Activated CD4-positive, alpha-beta memory T cell treated with anti-CD3 and anti-CD28 coated beads for 36 hours (primary cell): ENCODE data around the gene OSBPL6. TPM values are rescaled to one million over a fixed set of nuclear protein-coding genes. Genes with fewer than 3 reads are reported as not detected.

Experiments
- CTCF ChIA-PET: fragments of 350-600 bp; sonication (Branson Sonifier 250); formaldehyde crosslinking; loops from one replicate; lab custom pipeline; 2021; ENCODE audit warnings: antibody characterized with exemption, inconsistent platforms; lab: Charles Lee
- POLR2A ChIA-PET: fragments of 350-600 bp; sonication (Branson Sonifier 250); formaldehyde crosslinking; loops from one replicate; lab custom pipeline; 2021; ENCODE audit warnings: antibody characterized with exemption; lab: Charles Lee
- DNase-seq: peaks from one replicate; pipeline ENCODE4 v3.0.0-alpha.2; 2020
- H3K27ac Mint-ChIP-seq: one replicate; pipeline ENCODE4 v1.8.0; 2021; ENCODE audit warnings: mixed read lengths
- H3K27me3 Mint-ChIP-seq: one replicate; pipeline ENCODE4 v1.8.0; 2021; ENCODE audit warnings: mixed read lengths
- H3K36me3 Mint-ChIP-seq: one replicate; pipeline ENCODE4 v1.8.0; 2021; ENCODE audit warnings: mixed read lengths
- H3K4me1 Mint-ChIP-seq: one replicate; pipeline ENCODE4 v1.8.0; 2021; ENCODE audit warnings: low read depth, mixed read lengths
- H3K4me3 Mint-ChIP-seq: one replicate; pipeline ENCODE4 v1.8.0; 2021; ENCODE audit warnings: mild to moderate bottlenecking, mixed read lengths
- H3K9me3 Mint-ChIP-seq: one replicate; pipeline ENCODE4 v1.8.0; 2021; ENCODE audit warnings: mixed read lengths
- intact Hi-C: fragments of 100-400 bp; cut with micrococcal nuclease; formaldehyde crosslinking; loops from one replicate; pipeline ENCODE4 v1.15.1; 2023
- total RNA-seq, 2 experiments: library from RNA; stranded (reverse); gene quantifications; one replicate each; pipeline ENCODE4 v1.2.3, GENCODE V29; 2021

Gene OSBPL6
- total RNA-seq, 2 experiments from 2014 or later: 1.5 to 1.9 TPM

GRCh38 chr2:178223806-178224205, 29.5 kb downstream of the OSBPL6 start:
- ChIA-PET POLR2A (no interaction called here), CTCF (no interaction called here)
- intact Hi-C loops: no loop called here
- Mint-ChIP-seq H3K36me3 (no peaks in the 10 kb centered on the region), H3K4me3 (no peak overlapping the region), H3K27me3 (peaks cover 26% of the 10 kb centered on the region), H3K27ac (no peak overlapping the region), H3K4me1 (no peaks in the 10 kb centered on the region), H3K9me3 (no peaks in the 10 kb centered on the region)
- DNase-seq: no peak

GRCh38 chr2:178225006-178225805, 30.9 kb downstream of the OSBPL6 start:
- peaks cover 23% of the 10 kb centered on the region for H3K27me3 Mint-ChIP-seq

GRCh38 chr2:178227187-178227586, 32.9 kb downstream of the OSBPL6 start:
- H3K9me3 Mint-ChIP-seq: no peaks in the 10 kb centered on the region
- CTCF ChIA-PET: no interaction called here
- H3K27ac Mint-ChIP-seq: no peak overlapping the region
- no peak for DNase-seq
- H3K36me3 Mint-ChIP-seq: no peaks in the 10 kb centered on the region
- intact Hi-C loops: no loop called here
- no peaks in the 10 kb centered on the region for H3K4me1 Mint-ChIP-seq
- H3K4me3 Mint-ChIP-seq: no peak overlapping the region
- peaks cover 19% of the 10 kb centered on the region for H3K27me3 Mint-ChIP-seq
- POLR2A ChIA-PET: no interaction called here

More at GRCh38 chr2:178225006-178225805, 30.9 kb downstream of the OSBPL6 start:
- DNase-seq: no peak
- no peaks in the 10 kb centered on the region for H3K36me3 Mint-ChIP-seq
- no peaks in the 10 kb centered on the region for H3K9me3 Mint-ChIP-seq
- no peaks in the 10 kb centered on the region for H3K4me1 Mint-ChIP-seq
- POLR2A ChIA-PET: no interaction called here
- H3K27ac Mint-ChIP-seq: no peak overlapping the region
- CTCF ChIA-PET: no interaction called here
- no peak overlapping the region for H3K4me3 Mint-ChIP-seq
- intact Hi-C loops: no loop called here

- H3K9me3 Mint-ChIP-seq: no peaks in the 10 kb centered on the region
- ChIA-PET POLR2A (no interaction called here), CTCF (no interaction called here)
- H3K4me3 Mint-ChIP-seq: no peak overlapping the region
- intact Hi-C loops: no loop called here
- no peak for DNase-seq
- H3K27ac Mint-ChIP-seq: no peak overlapping the region
- H3K4me1 Mint-ChIP-seq: no peaks in the 10 kb centered on the region
- H3K36me3 Mint-ChIP-seq: no peaks in the 10 kb centered on the region
- peaks cover 12% of the 10 kb centered on the region for H3K27me3 Mint-ChIP-seq
Observed at GRCh38 chr2:178229927-178230326, 35.6 kb downstream of the OSBPL6 start.

- H3K27ac Mint-ChIP-seq: no peak overlapping the region
- ChIA-PET POLR2A (no interaction called here), CTCF (no interaction called here)
- H3K27me3 Mint-ChIP-seq: peaks cover 9% of the 10 kb centered on the region
- no peaks in the 10 kb centered on the region for H3K4me1 Mint-ChIP-seq
- no peak for DNase-seq
- intact Hi-C loops: no loop called here
- no peak overlapping the region for H3K4me3 Mint-ChIP-seq
- H3K9me3 Mint-ChIP-seq: no peaks in the 10 kb centered on the region
- H3K36me3 Mint-ChIP-seq: no peaks in the 10 kb centered on the region
Observed at GRCh38 chr2:178230396-178230795, 36.1 kb downstream of the OSBPL6 start.

GRCh38 chr2:178233428-178233827, 39.1 kb downstream of the OSBPL6 start:
- Mint-ChIP-seq H3K4me3 (no peak overlapping the region), H3K4me1 (no peaks in the 10 kb centered on the region), H3K9me3 (no peaks in the 10 kb centered on the region), H3K27ac (no peak overlapping the region), H3K27me3 (no peaks in the 10 kb centered on the region), H3K36me3 (no peaks in the 10 kb centered on the region)
- no peak for DNase-seq
- ChIA-PET CTCF (no interaction called here), POLR2A (no interaction called here)
- intact Hi-C loops: no loop called here

- Mint-ChIP-seq H3K4me3 (no peak overlapping the region), H3K36me3 (no peaks in the 10 kb centered on the region), H3K4me1 (no peaks in the 10 kb centered on the region), H3K9me3 (no peaks in the 10 kb centered on the region), H3K27ac (no peak overlapping the region), H3K27me3 (no peaks in the 10 kb centered on the region)
- no peak for DNase-seq
- ChIA-PET CTCF (no interaction called here), POLR2A (no interaction called here)
- intact Hi-C loops: no loop called here
Observed at GRCh38 chr2:178234648-178235047, 40.3 kb downstream of the OSBPL6 start.

GRCh38 chr2:178237488-178238153, 43.3 kb downstream of the OSBPL6 start:
- Mint-ChIP-seq H3K9me3 (no peaks in the 10 kb centered on the region), H3K27me3 (peaks cover 1% of the 10 kb centered on the region), H3K36me3 (no peaks in the 10 kb centered on the region), H3K27ac (no peak overlapping the region), H3K4me3 (no peak overlapping the region), H3K4me1 (no peaks in the 10 kb centered on the region)
- ChIA-PET CTCF (no interaction called here), POLR2A (no interaction called here)
- no peak for DNase-seq
- intact Hi-C loops: no loop called here

GRCh38 chr2:178238154-178238521, 43.8 kb downstream of the OSBPL6 start:
- ChIA-PET CTCF (no interaction called here), POLR2A (no interaction called here)
- Mint-ChIP-seq H3K4me1 (no peaks in the 10 kb centered on the region), H3K36me3 (no peaks in the 10 kb centered on the region), H3K27me3 (peaks cover 1% of the 10 kb centered on the region), H3K4me3 (no peak overlapping the region), H3K9me3 (no peaks in the 10 kb centered on the region), H3K27ac (no peak overlapping the region)
- DNase-seq: no peak
- intact Hi-C loops: no loop called here

GRCh38 chr2:178238750-178239149, 44.4 kb downstream of the OSBPL6 start:
- H3K27ac Mint-ChIP-seq: no peak overlapping the region
- DNase-seq: no peak
- H3K9me3 Mint-ChIP-seq: no peaks in the 10 kb centered on the region
- no peak overlapping the region for H3K4me3 Mint-ChIP-seq
- H3K36me3 Mint-ChIP-seq: no peaks in the 10 kb centered on the region
- intact Hi-C loops: no loop called here
- POLR2A ChIA-PET: no interaction called here
- H3K27me3 Mint-ChIP-seq: peaks cover 1% of the 10 kb centered on the region
- no peaks in the 10 kb centered on the region for H3K4me1 Mint-ChIP-seq
- CTCF ChIA-PET: no interaction called here

- no peak for DNase-seq
- ChIA-PET POLR2A (no interaction called here), CTCF (no interaction called here)
- no peak overlapping the region for H3K4me3 Mint-ChIP-seq
- intact Hi-C loops: no loop called here
- H3K9me3 Mint-ChIP-seq: no peaks in the 10 kb centered on the region
- no peaks in the 10 kb centered on the region for H3K4me1 Mint-ChIP-seq
- H3K27me3 Mint-ChIP-seq: peaks cover 4% of the 10 kb centered on the region
- H3K27ac Mint-ChIP-seq: no peak overlapping the region
- H3K36me3 Mint-ChIP-seq: no peaks in the 10 kb centered on the region
Observed at GRCh38 chr2:178241844-178242551, 47.7 kb downstream of the OSBPL6 start.

GRCh38 chr2:178242552-178242883, 48.2 kb downstream of the OSBPL6 start:
- Mint-ChIP-seq H3K36me3 (no peaks in the 10 kb centered on the region), H3K4me3 (no peak overlapping the region), H3K4me1 (no peaks in the 10 kb centered on the region), H3K27me3 (peaks cover 4% of the 10 kb centered on the region), H3K9me3 (no peaks in the 10 kb centered on the region), H3K27ac (no peak overlapping the region)
- CTCF ChIA-PET: no interaction called here
- intact Hi-C loops: no loop called here
- POLR2A ChIA-PET: no interaction called here
- no peak for DNase-seq
